Adipocyte (in vitro differentiated cells): Measurements from ENCODE around the gene SPNS3.
A peak's percentile ranks its signal among the peaks of the same experiment; 100 is the strongest.

Experiments used
- DNase-seq: peaks from one replicate; pipeline ENCODE4 v3.0.0-alpha.2; 2015; ENCODE audit warnings: low read depth
- H3K27me3 ChIP-seq: replicated peaks from 2 replicates; pipeline ENCODE4 v1.7.0; 2013; ENCODE audit warnings: mild to moderate bottlenecking, low read length, moderate library complexity; ENCODE audit not compliant: control insufficient read depth, insufficient read depth
- H3K36me3 ChIP-seq: 2 replicates; pipeline ENCODE4 v1.7.0; 2013; ENCODE audit warnings: low read length, mild to moderate bottlenecking, moderate library complexity; ENCODE audit not compliant: control insufficient read depth, insufficient read depth, severe bottlenecking
- H3K4me1 ChIP-seq: 2 replicates; pipeline ENCODE4 v1.7.0; 2013; ENCODE audit warnings: mild to moderate bottlenecking, low read length, moderate library complexity; ENCODE audit not compliant: control insufficient read depth, insufficient read depth
- H3K4me3 ChIP-seq: 2 replicates; pipeline ENCODE4 v1.7.0; 2013; ENCODE audit warnings: mild to moderate bottlenecking, low read length, moderate library complexity
- H3K9ac ChIP-seq: 2 replicates; pipeline ENCODE4 v1.7.0; 2013; ENCODE audit warnings: mild to moderate bottlenecking, low read length, moderate library complexity
- H3K9me3 ChIP-seq: 2 replicates; pipeline ENCODE4 v1.7.0; 2013; ENCODE audit warnings: mild to moderate bottlenecking, low read length, moderate library complexity; ENCODE audit not compliant: control insufficient read depth

The SPNS3 gene

DNA sequence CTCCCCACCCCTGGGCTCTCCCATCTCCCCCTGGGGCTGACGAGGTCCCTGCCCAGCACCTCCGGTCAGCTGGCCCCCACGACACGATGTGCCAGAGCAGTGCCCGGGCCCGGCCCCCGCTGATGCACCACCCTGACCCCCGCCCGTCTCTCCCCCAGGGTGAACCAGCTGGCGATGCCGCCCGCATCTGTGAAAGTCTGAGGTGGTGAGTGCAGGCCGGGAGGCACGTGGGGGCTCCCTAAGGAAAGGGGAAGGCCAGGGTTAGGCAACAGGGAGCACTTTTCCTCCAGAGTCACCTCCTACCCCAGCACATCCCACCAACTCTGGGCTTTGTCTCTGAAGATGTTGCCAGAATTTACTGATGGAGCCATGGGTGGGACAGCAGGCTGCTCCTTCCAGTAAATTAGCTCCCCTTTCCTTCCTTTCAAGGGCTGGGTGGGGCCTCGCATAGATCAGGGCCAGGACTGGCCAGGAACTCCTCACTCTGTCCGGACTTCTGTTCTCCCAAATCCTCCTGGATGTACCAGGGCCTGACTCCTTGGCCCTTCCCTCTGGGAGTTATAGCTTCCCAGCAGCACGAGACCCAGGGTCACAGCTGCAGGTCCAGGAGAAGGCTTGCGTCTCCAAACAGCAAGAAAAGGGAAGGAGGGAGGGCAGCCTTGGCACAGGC lies 103.1 kb downstream of the SPNS3 start:
- Histone ChIP-seq H3K4me3 (no peak overlapping the region), H3K9me3 (no peaks in the 10 kb centered on the region), H3K4me1 (peaks cover 20% of the 10 kb centered on the region), H3K36me3 (peaks cover 32% of the 10 kb centered on the region), H3K9ac (peak overlapping the region; percentile 55), H3K27me3 (no peaks in the 10 kb centered on the region)
- DNase-seq: no peak
